GM12878 (cell line): ENCODE results near the gene SBF2. TPM values are rescaled to one million over a fixed set of nuclear protein-coding genes. Genes with fewer than 3 reads are reported as not detected.

Experiments used
- ATAC-seq: fragments of 200-7000 bp; cut with Tn5 transposase; 3 replicates; pipeline ENCODE4 v1.9.1; 2020; ENCODE audit warnings: mild to moderate bottlenecking, moderate library complexity
- BruUV-seq: library from RNA; stranded (reverse); fragments of 400-500 nt; replicated peaks from 2 replicates; lab custom pipeline; 2021; lab: Mats Ljungman, UMichigan
- CTCF ChIA-PET: fragments of 300-600 bp; sonication (Branson Sonifier 250); formaldehyde crosslinking; extraction: SDS; loops from one replicate; lab custom pipeline; 2021; ENCODE audit warnings: inconsistent platforms; lab: Yijun Ruan, JAX
- POLR2A ChIA-PET: fragments of 350-600 bp; formaldehyde crosslinking; extraction: SDS; loops from one replicate; lab custom pipeline; 2021; ENCODE audit warnings: inconsistent platforms; lab: Charles Lee
- RAD21 ChIA-PET: fragments of 300-600 bp; sonication (Branson Sonifier 250); formaldehyde crosslinking; loops from one replicate; lab custom pipeline; 2023; ENCODE audit warnings: antibody characterized with exemption; ENCODE audit not compliant: unreplicated experiment; lab: Charles Lee
- SMC1A ChIA-PET: fragments of 300-600 bp; sonication (Branson Sonifier 250); formaldehyde crosslinking; loops from one replicate; lab custom pipeline; 2023; ENCODE audit not compliant: unreplicated experiment, uncharacterized antibody; lab: Charles Lee
- DNase-seq: peaks from one replicate; pipeline ENCODE4 v3.0.0-alpha.2; 2011; ENCODE audit warnings: low read depth, low spot score
- FAIRE-seq: peaks from 3 replicates; lab custom pipeline; 2011; peaks lifted over from hg19 to GRCh38; lab: Jason Lieb, UNC
- H2AFZ ChIP-seq: 2 replicates; pipeline ENCODE4 v1.6.0; 2011; ENCODE audit warnings: low read depth, low read length, control low read depth; ENCODE audit not compliant: control insufficient read depth
- H3K27ac ChIP-seq: 2 replicates; pipeline ENCODE4 v1.5.1; 2011; ENCODE audit warnings: control low read depth; ENCODE audit not compliant: control insufficient read depth, insufficient read depth
- H3K27me3 ChIP-seq, 2 experiments: replicated peaks in 1 of 2; 2 replicates each; pipeline versions ENCODE4 v1.6.0 to v1.6.1; 2011; ENCODE audit warnings: low read length in 1 of 2; ENCODE audit not compliant: control insufficient read depth in 2 of 2, insufficient read depth in 2 of 2
- H3K36me3 ChIP-seq, 2 experiments: 2 replicates each; pipeline ENCODE4 v1.5.1; 2011; ENCODE audit warnings: low read length in 1 of 2; ENCODE audit not compliant: control insufficient read depth in 2 of 2, insufficient read depth in 2 of 2
- H3K4me1 ChIP-seq: 2 replicates; pipeline ENCODE4 v1.6.1; 2011; ENCODE audit warnings: mild to moderate bottlenecking, low read length, moderate library complexity, mixed read lengths; ENCODE audit not compliant: control insufficient read depth, insufficient read depth
- H3K4me2 ChIP-seq: 2 replicates; pipeline ENCODE4 v1.6.0; 2011; ENCODE audit warnings: control low read depth; ENCODE audit not compliant: control insufficient read depth, insufficient read depth
- H3K4me3 ChIP-seq: fragments of 200-600 bp; sonication (generic); 2 replicates; pipeline ENCODE4 v1.5.1; 2016
- H3K79me2 ChIP-seq: 2 replicates; pipeline ENCODE4 v1.6.0; 2011; ENCODE audit warnings: low read length; ENCODE audit not compliant: control insufficient read depth, insufficient read depth
- H3K9ac ChIP-seq: 2 replicates; pipeline ENCODE4 v1.8.0; 2011; ENCODE audit warnings: low read length, control low read depth, mixed read lengths; ENCODE audit not compliant: control insufficient read depth, insufficient read depth
- H3K9me3 ChIP-seq: replicated peaks from 3 replicates; pipeline ENCODE4 v1.5.1; 2011; ENCODE audit warnings: mild to moderate bottlenecking, low read length; ENCODE audit not compliant: control insufficient read depth, insufficient read depth
- H4K20me1 ChIP-seq: 2 replicates; pipeline ENCODE4 v1.6.0; 2011; ENCODE audit not compliant: control insufficient read depth, insufficient read depth
- BHLHE40 ChIP-seq, 2 experiments: fragments of 450-650 bp in 1 of 2; IDR thresholded peaks; 2 replicates each; pipeline ENCODE4 v1.6.1; 2011 to 2017; ENCODE audit warnings: low read depth in 2 of 2, borderline replicate concordance in 1 of 2, improper control_type of control experiment in 1 of 2, low read length in 1 of 2, mild to moderate bottlenecking in 1 of 2
- CBX3 ChIP-seq: fragments of 200-600 bp; sonication (generic); IDR thresholded peaks from 2 replicates; pipeline ENCODE4 v1.6.1; 2016; ENCODE audit warnings: low read depth, borderline replicate concordance
- CHD4 ChIP-seq: fragments of 200-600 bp; sonication (generic); IDR thresholded peaks from 2 replicates; pipeline ENCODE4 v1.6.1; 2016; ENCODE audit warnings: mild to moderate bottlenecking
- HSF1 ChIP-seq: fragments of 150-350 bp; IDR thresholded peaks from 2 replicates; pipeline ENCODE4 v1.6.1; 2014; ENCODE audit warnings: mild to moderate bottlenecking, low read depth, low read length
- IRF4 ChIP-seq: IDR thresholded peaks from 2 replicates; pipeline ENCODE4 v1.6.1; 2011; ENCODE audit warnings: low read depth, low read length
- NFYB ChIP-seq: IDR thresholded peaks from 2 replicates; pipeline ENCODE4 v1.6.1; 2011; ENCODE audit warnings: low read depth, mild to moderate bottlenecking, low read length, improper control_type of control experiment, moderate library complexity; ENCODE audit not compliant: insufficient read depth
- NRF1 ChIP-seq: conservative IDR thresholded peaks from 2 replicates; pipeline ENCODE4 v1.6.1; 2011; ENCODE audit warnings: mild to moderate bottlenecking, low read depth, low read length, improper control_type of control experiment
- PRDM15 ChIP-seq: fragments of 450-650 bp; formaldehyde crosslinking; IDR thresholded peaks from 2 replicates; pipeline ENCODE4 v1.4.0; 2020; ENCODE audit warnings: mild to moderate bottlenecking, moderate library complexity
- RELA ChIP-seq: fragments of 450-650 bp; IDR thresholded peaks from 2 replicates; pipeline ENCODE4 v1.8.0; 2014; ENCODE audit warnings: borderline replicate concordance; ENCODE audit not compliant: partially characterized antibody
- RFX5 ChIP-seq: IDR thresholded peaks from 2 replicates; pipeline ENCODE4 v1.6.1; 2011; ENCODE audit warnings: low read depth, low read length, improper control_type of control experiment
- SIX5 ChIP-seq: IDR thresholded peaks from 2 replicates; pipeline ENCODE4 v1.6.1; 2011; ENCODE audit warnings: mild to moderate bottlenecking, low read depth, low read length, moderate library complexity; ENCODE audit not compliant: severe bottlenecking
- SREBF2 ChIP-seq: IDR thresholded peaks from 2 replicates; pipeline ENCODE4 v1.6.1; 2012; ENCODE audit warnings: mild to moderate bottlenecking, low read length
- USF1 ChIP-seq: IDR thresholded peaks from 2 replicates; pipeline ENCODE4 v1.6.1; 2011; ENCODE audit warnings: borderline replicate concordance, low read depth, mild to moderate bottlenecking, moderate library complexity, mixed read lengths, low read length; ENCODE audit not compliant: insufficient read depth; ENCODE audit errors: extremely low read length
- ZNF622 ChIP-seq: fragments of 450-650 bp; IDR thresholded peaks from 2 replicates; pipeline ENCODE4 v1.6.1; 2017; ENCODE audit warnings: mild to moderate bottlenecking, inconsistent platforms
- WGBS: methylation state at CpG from one replicate; pipeline ENCODE4 v1.1.6; 2016; ENCODE audit warnings: low lambda C conversion rate; ENCODE audit not compliant: insufficient replicate concordance, insufficient coverage; ENCODE audit errors: missing lambda C conversion rate; 5-methylcytosine and 5-hydroxymethylcytosine counted together
- in situ Hi-C: fragments of 300-500 bp; cut with MboI; formaldehyde crosslinking; loops from 9 replicates; pipeline ENCODE4 v1.14.3; 2018; ENCODE audit warnings: mixed read lengths
- intact Hi-C: fragments of 100-400 bp; cut with micrococcal nuclease; formaldehyde crosslinking; loops from one replicate; pipeline ENCODE4 v1.14.2; 2022; ENCODE audit not compliant: unreplicated experiment
- polyA plus RNA-seq, 11 experiments: library from polyadenylated mRNA; depleted of rRNA in 4 of 11; unstranded in 6 of 11; stranded (reverse) in 5 of 11; fragments of >200 nt; fragmentation: Nextera tagmentation in 4 of 11; fragmentation: Illumina TruSeq in 1 of 11; extraction: Ambion mirVana in 4 of 11; extraction: Trizol in 1 of 11; gene quantifications; 1 replicate in 1 of 11; 2 replicates in 10 of 11; pipeline versions ENCODE4 v1.2.1 to v1.2.3, GENCODE V29; 2011 to 2016; ENCODE audit warnings: inconsistent platforms in 2 of 11, missing spikeins in 2 of 11, low read depth in 1 of 11
- total RNA-seq, 4 experiments: library from RNA; depleted of rRNA in 3 of 4; stranded (reverse); fragments of >200 nt in 3 of 4; fragmentation: Illumina TruSeq in 1 of 4; extraction: Trizol in 1 of 4; gene quantifications; 2 replicates each; pipeline versions ENCODE4 v1.2.1 to v1.2.3, GENCODE V29; 2013 to 2021

Gene SBF2
- total and polyA plus RNA-seq, 10 of the 15 experiments (the other 5 are each of a cell fraction or from before 2014, with no cell fraction given): 0.24 to 2.3 (median 1.1) TPM

GRCh38 chr11:10317776-10318526, 23.9 kb upstream of the SBF2 start (continued):
- TF ChIP-seq HSF1: no peak
- TF ChIP-seq, all 136 proteins: peak for 21

GRCh38 chr11:10317151-10317755, 23.2 kb upstream of the SBF2 start:
- H3K36me3 ChIP-seq: no peaks in the 10 kb centered on the region
- H4K20me1 ChIP-seq: no peaks in the 10 kb centered on the region
- no peak for DNase-seq
- ChIA-PET POLR2A (interaction anchor here (0.6 to 1.6 kb wide), 5 partner anchors 8 to 807 kb away, joined by 3 to 8 read pairs (median 5); no protein-coding TSS in a partner anchor), CTCF (interaction anchor here (1.0 to 2.3 kb wide), 8 partner anchors 9 to 557 kb away, joined by 3 to 22 read pairs (median 4); no protein-coding TSS in a partner anchor), RAD21 (interaction anchor here (0.6 to 2.0 kb wide), 8 partner anchors 9 to 558 kb away, joined by 3 to 24 read pairs (median 4); partner anchors contain the start of gene ADM), SMC1A (interaction anchor here (0.7 to 2.1 kb wide), 7 partner anchors 8 to 142 kb away, joined by 3 to 8 read pairs (median 5); no protein-coding TSS in a partner anchor)
- peak overlapping the region; percentile 77 for H3K27ac ChIP-seq
- H3K9ac ChIP-seq: peak overlapping the region; percentile 32; the same call in 1 of the 2 replicates
- peak overlapping the region; percentile 39; the same call in 1 of the 2 replicates for H2AFZ ChIP-seq
- peak overlapping the region; percentile 73 for H3K4me2 ChIP-seq
- H3K9me3 ChIP-seq: no peaks in the 10 kb centered on the region; the same call in 2 of the 3 replicates
- in situ Hi-C loops (no loop called here), intact Hi-C loops (no loop called here)
- H3K79me2 ChIP-seq: no peaks in the 10 kb centered on the region
- H3K27me3 ChIP-seq: no peaks in the 10 kb centered on the region
- H3K4me1 ChIP-seq: peaks cover 24% of the 10 kb centered on the region
- H3K4me3 ChIP-seq: peak overlapping the region; percentile 27
- ATAC-seq: peak; percentile 37
- 25% methylated on average over 4 of the region's 4 CpGs for WGBS
- FAIRE-seq: no peak
- BruUV-seq: no TSS peak
- TF ChIP-seq IRF4 (peak; percentile 47; the same call in 1 of the 2 replicates), USF1 (no peak), CHD4 (no peak), BHLHE40 (IDR thresholded peaks at IDR 0.05; ENCODE audit: borderline replicate concordance in 1 of 2, low read depth in 2 of 2, low read length in 1 of 2) (0 out of 4 replicates have a peak, but pooled peaks of 1 of the 2 experiments have one; percentile 25), ZNF622 (no peak), PRDM15 (no peak), RFX5 (no peak), CBX3 (no peak), SIX5 (no peak), NFYB (no peak), RELA (no peak), NRF1 (no peak), SREBF2 (no peak)
